ENCODE data around the gene ABR.
"Not testable (repeated sequence)": the region's sequence is repeated elsewhere in the genome, so short reads cannot be mapped to it uniquely, and the experiment has no call there.

The ABR gene

DNA sequence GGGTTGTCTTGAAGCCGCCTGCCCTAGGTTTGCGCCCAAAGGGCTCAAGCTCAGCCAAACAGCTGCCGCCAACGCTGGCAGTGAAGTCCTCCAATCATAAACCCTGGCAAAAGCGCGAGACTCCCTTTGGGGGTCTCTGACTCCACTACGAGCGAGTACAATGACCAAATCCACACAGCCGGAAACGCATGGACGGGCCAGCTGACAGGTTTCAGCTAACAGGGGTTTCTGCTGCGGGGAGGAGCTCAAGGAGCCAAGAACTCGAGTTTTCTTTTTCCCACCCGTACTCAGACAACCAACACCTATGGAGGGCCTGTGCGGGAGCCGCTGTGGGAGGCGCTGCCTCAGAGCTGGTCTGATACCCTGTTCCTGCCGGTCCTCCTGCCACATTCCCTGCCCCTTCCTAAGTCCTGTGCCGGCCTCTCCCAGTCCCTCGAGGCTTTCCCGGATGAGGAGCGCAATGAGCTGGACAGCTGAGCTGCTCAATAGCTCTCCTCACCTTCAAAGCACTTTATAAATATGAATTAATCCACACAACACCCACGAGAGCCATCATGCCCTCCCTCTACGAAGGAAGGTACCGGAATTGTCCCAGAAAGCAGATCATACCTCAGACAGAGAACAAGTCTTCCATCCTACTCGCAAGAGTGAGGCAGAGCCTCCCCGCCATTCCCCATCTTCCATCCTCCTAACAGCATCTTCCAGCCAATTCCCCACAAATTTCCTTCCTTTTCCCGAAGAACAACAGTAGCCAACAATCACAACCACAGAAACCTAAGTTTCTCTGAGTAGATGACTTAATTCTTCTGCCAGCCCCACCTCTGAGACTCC lies 6.1 kb downstream of the ABR start:
- DNase-seq, result no peak

DNA sequence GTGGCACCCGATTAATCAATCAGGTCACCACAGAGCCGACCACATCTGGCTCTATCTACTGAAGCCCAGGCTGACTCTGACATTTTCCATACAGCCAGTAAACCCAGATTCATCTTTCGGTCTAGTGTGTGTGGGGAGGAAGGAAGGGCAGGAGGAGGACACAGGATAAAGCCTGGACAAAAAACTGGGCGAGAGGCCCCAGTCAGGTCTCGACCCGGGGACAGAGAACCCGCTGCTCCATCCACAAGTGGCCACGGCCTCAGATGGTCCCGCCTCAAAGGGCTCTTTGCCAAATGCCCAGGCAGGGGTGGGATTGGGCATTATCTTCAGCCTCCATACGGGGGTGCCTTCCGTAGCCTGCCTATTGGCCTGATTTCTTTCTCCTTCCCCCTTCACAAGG lies 7.8 kb downstream of the ABR start:
- no peak for DNase-seq

DNA sequence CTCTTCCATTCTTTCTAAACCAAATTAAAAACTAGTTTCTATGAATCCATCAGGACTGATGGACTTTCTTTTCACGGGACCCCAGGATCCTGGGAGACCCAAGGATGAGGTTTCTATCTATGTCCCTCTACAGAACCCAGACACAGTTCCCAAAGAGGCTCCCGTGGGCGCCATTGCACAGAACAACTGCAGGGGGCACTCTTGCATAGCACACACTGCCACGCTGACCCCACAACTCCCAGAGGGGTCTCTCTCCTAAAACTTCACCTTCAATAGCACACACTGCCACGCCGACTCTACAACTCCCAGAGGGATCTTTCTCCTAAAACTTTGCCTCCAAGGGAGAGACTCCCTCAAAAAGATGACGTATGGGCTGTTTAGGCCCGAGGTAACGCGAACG lies 9.0 kb downstream of the ABR start:
- no peak for DNase-seq

DNA sequence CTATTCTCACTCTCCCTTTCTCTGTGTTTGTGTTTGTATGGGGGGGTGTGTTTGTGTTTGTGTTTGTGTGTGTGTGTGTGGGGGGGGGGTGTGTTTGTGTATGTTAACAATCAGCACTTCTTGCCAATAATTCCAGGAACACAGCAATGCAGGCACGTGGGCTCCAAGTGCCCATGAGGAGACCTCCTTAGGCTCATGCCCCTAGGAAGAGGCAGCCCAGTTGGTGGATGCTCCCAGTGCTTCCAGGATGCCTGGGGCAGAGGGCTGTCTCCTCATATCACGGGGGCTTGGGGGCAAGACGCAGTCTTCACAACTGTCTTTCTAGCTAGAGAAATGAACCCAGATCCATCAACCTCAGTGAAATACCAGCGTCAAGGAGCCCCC lies 9.9 kb downstream of the ABR start:
- DNase-seq, result no peak

DNA sequence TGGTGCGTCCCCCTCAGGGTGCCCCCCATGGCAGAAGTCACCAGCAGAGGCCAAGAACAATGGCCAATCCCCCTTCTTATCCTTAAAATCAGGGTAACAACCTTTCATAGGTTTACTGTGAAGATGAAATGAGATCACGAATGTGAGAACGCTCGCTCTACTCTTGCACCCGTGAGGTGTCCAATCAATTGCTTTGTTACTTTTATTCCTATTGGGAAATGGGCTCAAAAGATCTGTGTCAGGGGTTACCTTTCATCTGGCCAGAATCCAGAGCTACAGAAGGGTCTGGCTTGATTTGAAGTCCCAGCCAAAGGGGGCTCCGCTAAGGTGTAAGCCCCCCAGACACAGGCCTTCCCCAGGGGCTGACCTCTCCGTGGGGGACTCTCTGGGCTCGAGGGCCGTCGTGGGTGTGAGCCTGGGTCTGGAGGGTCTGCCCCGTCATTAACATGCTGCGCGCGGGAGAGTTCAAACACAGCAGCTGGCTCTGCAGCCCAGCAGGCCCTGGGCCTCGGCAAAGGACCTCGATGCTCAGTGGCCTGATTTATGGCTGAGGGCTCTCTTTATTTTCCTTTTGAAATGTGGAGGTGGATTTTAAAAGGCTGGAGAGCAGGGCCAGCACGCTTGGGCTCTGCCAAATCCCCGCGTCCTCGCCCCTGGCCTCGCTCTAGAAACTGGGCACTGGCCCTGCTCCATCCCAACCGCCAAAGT lies 10.4 kb downstream of the ABR start:
- DNase-seq, result no peak

DNA sequence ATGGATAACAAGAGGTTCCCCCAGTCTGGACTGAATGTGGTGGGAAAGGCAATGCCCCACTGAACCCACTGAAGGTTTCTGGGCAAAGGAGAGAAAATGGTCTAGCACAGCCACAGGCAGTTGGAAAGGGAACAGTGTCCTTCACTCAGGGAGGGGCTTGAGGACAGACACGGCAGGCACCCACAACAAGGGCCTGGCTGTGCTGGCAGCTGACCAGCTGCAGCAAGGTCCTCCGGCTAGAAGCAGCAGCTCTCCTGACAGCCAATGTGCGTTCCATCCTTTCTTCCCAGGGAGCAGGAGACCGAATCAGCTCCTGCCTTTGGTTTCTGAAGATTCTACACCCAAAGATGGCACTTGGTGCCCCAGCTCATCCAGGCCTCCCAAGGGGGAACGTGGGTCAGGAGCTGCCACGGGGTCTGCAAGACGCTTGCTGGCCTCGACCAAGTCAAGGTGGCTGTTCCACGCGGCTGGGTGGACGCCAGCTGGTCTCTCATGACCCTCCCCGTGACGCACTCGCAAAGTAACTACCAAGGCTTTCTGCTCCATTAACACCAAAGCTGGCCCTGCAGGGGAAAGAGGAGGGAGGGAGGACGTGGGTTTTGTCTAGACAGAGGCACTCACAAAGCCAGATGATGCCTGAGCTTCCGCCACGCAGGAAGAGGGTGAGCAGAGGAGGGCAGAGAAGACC lies 11.1 kb downstream of the ABR start:
- DNase-seq, result no peak

DNA sequence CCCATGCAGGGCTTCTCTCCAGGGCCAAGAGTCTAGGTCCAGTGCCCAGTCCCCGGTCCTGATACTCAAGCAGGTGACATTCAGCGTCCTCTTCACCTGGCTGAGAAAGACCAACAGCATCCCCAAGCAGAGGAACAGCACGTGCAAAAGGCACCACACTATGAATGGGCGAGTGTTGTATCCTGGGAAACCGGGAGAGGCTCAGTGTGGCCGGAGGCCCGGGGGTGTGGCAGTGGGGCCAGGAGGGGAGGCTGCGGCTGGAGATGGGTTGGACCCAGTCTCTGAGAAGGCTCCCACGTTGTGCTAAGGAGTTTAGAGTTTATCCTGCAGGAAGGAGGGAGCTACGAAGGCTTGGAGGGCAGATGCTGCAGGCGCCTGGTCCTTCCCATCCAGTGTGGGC lies 13.5 kb downstream of the ABR start:
- no peak for DNase-seq

DNA sequence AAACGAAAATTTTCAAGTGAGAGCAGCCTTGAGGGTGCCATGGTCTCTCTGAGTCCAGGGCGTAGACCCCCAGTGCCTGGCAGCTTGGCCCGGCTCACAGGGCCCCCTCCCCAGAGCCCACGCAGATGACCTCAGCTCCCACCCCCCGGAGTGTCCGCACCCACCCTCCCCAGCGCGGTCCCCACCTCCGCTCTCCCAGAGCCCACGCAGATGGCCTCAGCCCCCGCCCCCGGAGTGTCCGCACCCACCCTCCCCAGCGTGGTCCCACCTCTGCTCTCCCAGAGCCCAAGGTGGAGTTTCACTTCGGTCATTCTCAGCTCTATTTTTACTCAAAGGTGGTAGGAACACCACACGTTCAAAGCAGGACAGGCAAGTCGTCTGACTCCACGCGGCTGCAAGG lies 13.9 kb downstream of the ABR start:
- no peak for DNase-seq

DNA sequence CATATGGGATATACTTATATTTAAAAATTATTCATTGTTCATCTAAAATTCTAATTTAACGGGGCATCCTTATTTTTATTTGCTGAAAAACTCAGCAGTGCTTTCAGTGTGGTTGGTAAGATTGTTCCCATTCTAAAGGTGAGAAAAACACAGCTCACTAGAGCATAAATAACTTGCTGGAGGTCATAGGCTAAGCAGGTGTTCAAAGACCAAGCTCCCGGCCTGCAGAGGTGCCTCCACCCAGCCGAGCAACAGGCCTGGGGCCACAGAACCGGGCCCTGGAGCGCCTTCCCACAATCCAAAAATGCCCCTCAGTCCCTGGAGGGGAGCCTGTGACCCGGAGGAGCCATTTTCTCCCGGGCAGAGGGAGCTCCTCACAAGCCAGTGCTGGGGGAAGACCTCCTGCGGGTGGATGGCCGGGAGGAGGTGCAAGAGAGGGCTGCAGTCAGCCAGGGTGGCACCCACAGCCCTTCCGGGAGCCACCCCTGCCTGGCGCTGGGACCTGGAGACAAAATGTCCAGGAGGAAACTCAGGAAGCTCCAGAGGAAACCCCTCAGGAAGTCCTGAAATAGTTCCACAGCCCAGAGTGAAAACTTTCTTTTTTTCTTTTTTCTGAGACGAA lies 14.7 kb downstream of the ABR start:
- DNase-seq, result no peak

DNA sequence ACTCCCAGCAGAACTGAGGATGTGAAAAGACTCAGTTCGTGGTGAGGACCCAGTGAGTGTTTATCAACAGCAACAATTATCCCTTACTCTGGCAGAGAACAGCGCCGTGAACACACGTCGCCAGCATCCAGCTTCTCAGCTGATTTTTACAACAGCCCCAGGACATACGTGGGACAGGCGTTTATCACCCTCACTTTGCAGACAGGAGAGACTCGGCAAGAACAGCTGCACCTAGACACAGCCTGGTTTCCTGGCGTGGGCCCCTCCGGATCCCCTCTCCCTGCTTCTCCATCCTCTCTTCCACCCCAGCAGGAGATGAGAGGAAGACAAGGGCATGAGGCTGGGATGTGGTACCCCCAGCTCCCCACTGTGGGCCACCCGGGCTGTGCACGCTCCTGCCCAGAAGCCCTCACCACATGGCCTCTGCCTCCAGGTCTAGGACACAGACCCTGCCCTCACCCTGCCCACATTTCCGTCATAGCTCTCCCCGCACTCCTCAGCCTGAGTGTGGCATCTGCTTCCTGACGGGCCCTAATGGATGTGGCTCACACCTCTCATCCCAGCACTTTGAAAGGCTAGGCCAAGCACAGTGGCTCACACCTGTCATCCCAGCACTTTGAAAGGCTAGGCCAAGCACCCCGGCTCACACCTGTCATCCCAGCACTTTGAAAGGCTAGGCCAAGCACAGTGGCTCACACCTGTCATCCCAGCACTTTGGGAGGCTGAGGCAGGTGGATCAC lies 17.5 kb downstream of the ABR start:
- no peak for DNase-seq

DNA sequence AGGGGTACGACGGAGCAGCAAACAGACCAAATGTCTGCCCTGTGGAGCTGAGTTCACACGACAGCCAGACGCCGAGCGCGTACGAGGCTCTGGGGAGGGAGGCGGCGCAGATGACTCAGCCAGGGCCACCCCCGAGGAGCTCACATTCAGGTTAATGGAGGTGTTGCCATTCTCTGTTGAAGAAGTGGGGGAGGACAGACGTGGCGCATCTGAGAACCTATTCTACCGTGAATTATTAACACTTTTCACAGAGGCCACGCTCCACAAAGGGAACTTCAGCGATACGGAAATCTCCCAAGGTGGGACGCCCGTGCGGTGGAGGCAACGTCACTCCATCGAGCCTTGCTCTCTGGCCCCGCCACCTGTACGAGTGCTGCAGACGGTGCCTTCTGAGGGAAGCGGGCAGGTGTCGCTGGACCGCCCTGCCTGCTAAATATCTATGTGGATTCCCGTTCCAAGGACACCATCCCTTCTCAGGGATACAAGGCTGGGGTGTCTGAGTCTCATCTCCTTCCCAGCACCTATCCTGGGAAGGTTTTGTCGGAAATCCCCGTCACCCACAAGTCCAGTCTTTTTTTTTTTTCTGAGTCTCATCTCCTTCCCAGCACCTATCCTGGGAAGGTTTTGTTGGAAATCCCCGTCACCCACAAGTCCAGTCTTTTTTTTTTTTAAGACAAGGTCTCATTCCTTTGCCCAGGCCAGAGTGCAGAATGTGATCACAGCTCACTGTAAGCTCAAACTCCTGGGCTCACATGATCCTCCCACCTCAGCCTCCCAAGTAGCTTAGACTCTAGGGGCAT lies 19.0 kb downstream of the ABR start:
- no peak for DNase-seq

DNA sequence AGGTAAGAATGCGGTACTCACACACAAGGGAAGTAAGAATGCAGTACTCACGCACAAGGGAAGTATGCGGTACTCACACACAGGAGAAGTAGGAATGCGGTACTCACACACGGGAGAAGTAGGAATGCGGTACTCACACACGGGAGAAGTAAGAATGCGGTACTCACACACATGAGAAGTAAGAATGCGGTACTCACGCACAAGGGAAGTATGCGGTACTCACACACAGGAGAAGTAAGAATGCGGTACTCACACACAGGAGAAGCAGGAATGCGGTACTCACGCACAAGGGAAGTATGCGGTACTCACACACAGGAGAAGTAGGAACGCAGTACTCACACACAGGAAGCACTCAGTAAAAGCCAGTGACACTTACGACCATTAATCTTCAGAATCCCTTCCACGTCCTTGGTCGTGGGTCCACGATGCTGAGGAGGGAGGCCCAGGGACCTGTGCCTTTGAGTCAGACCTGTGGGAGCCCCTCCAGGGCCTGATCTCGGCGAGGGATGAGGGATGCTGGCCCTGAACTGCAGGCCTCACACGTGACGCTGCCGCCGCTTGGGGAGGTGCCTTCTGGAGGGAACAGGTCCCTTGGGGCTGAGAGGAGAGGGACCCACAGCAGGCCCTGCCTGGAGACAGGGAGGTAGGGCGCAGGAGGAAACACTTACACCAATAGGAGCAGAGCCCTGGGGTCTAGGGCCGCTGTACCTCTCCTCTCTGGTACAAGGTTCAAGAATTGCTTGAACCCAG lies 20.2 kb downstream of the ABR start:
- DNase-seq, result no peak

DNA sequence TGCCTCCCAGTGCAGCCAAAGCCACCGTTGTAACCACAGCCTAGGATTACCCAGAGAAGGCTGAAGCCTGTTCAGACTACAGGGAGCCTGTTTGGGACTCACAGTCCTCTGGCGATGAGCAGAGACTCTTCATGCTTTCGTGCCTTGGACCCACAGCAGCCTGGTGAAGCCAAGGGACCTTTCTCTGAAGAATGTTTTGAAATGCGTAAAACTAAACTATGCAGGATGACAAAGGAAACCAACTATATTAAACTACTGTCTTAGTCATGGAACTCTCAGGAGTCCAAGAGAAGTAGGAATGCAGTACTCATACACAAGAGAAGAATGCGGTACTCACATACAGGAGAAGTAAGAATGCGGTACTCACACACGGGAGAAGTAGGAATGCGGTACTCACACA lies 20.9 kb downstream of the ABR start:
- no peak for DNase-seq

DNA sequence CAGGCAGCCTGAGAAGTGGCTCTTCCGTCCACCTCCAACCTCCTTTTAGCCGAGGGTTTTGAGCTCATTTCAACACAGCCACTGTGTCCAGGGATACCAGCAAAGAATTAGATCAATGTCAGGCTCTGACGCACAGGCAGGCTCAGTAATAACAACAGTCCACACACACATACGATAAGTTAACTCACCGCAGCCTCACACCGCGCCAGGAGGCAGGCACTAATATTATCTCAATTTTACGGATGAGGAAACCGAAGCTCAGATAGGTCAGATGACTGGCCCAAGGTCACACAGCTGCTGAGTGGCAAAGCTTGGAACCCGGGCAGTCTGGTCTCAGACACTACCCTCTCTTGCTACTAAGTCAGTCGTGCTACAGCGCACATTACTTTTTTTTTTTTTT lies 22.9 kb downstream of the ABR start:
- DNase-seq, result no peak

DNA sequence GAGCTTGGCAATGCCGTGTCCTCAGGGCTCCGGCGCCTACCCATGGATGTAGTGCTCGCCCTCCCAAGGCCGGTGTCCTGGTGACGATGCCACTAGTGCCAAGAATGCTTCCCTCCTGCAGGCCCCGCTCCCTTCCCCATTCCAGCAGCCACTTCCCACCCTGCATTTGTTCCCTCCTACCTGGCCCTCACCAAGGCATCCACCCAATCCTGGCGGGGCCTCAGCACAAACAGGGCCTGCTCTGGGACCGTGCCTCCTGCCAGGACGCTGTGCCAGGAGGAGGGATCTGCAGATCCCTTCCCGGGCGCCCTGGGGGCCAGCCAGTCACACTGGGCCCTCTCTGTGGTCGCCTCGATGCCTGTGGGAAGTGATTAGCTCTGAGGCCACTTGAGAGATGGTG lies 25.1 kb downstream of the ABR start:
- DNase-seq, result no peak

DNA sequence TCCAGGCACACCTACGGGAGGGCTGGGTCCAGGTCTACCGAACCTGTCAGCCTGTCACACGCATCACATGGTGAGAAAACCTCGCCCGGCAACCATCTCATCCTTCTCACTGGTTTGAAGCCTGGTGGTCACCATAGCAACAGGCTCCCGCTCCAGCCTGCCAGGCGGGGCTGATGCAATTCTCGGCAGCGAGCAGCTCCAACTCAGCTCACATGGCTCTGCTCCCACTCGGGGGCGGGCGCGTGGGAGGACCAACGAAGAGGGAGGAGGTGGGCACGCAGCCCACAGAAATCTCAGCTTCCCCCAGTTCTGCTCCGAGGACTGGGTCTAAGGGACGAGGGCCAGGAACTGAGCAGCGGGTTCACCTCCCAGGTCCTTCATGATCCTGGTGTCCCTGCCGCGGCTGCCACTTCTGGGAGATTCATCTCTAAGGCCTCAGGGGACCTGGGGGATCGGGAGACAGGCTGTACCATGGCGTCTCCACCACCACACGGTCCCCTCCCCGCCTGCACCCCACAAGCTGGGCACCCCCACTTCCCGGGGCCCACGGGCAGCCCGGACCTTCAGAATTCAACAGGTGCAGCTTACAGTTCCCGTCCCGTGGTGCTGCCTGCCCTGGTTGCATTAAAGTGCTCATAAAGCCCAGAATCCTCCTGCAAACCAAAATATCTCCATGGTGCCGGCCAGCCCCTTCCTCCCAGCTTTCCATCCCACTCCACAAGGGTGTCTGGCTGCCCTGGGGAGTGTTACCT lies 25.8 kb downstream of the ABR start:
- DNase-seq, result no peak

DNA sequence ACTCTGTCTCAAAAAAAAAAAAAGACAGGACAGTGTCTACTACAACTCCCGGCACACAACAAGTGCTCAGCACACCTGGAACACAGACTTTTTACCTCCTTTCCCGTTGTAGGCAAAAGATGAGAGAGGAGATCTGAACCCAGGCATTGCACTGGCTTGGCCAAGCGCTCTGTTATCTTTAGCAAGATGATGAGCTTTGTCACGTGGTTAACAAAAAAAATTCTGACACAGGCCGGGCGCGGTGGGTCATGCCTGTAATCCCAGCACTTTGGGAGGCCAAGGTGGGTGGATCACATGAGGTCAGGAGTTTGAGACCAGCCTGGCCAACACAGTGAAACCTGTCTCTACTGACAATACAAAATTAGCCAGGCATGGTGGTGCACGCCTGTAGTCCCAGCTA lies 27.2 kb downstream of the ABR start:
- not testable (repeated sequence) for DNase-seq

DNA sequence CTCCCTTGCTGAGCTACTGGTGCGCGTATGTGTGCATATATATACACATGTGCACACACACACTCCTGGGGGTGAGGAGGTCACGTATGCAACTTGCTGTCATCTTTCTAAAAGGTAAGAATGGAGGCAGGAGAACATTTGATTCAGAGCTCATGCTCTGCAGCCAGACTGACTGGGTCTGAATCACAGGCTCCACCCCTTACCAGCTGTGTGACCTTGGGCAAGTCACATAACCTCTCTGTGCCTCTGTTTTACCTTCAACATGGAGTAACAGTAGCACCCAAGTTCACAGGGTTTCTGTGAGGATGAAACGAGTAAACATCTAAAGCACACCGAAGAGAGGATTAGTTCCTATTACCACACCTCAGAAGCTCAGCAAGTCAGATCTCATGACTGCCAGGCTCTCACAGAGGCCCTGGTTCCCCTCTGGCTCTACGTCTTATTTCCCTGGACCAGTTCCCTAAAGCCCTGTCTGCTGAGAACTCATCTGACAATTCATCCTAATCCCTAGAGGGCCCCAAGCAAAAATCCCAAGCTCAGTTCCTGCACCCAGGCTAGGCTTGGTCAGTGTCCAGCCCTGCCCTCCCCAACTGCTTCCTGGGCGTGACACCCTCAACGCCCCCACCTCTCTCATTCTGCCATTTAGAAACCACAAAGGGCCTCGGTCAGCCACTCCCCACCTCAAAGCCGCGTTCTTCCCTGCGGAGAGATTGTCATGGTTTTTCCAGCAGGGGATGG lies 28.7 kb downstream of the ABR start:
- DNase-seq, result no peak

DNA sequence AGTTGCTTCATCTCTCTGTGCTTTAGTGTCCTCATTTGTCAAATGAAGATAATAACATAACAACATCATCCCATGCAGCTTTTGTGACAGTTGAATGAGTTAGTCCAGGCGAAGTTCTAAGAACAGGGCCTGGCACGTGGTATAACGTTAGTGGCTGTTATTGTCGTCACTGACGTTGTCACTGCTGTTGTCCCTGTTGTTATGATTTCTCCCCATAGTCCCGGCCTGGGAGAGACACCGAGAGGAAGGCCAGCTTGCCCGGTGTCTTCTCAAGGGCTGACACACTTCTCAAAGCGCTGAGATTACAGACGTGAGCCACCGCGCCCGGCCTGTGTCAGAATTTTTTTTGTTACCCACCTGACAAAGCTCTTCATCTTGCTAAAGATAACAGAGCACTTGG lies 29.9 kb downstream of the ABR start:
- DNase-seq, result no peak

DNA sequence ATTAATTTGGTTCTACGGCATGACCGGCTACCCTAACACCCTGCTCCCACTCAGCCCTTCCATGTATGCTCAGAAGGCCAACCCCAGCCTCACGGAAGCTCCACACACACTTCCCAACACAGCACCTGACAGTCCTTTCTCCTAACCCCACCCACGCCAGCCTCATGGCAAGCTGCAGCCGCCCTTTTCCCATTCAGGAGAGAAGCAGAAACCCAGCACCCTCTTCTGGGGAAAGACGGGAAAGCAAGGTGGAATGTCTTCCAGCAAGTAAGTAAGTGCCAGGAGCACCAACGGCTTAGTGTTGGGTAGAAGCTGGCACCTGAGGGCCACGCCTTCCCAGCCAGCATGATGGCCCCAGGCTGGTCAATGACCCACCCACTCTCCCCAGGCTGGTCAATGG lies 32.1 kb downstream of the ABR start:
- DNase-seq, result no peak

Measured in activated naive CD4-positive, alpha-beta T cell (primary cell).